Activated naive CD8-positive, alpha-beta T cell treated with anti-CD3 and anti-CD28 coated beads, Interleukin-2, amount 10 ng/mL, durations not matched to agents 7 days and 5 days (primary cell): Measurements from ENCODE around the gene USH2A. TPM values are rescaled to one million over a fixed set of nuclear protein-coding genes. Genes with fewer than 3 reads are reported as not detected.

Experiments
- ATAC-seq: fragments of 150-1000 bp; cut with Tn5 transposase; one replicate; pipeline ENCODE4 v1.10.0; 2021; ENCODE audit warnings: low read depth, moderate library complexity
- POLR2A ChIA-PET: fragments of 350-600 bp; sonication (Branson Sonifier 250); formaldehyde crosslinking; loops from one replicate; lab custom pipeline; 2021; ENCODE audit warnings: antibody characterized with exemption; lab: Charles Lee
- DNase-seq: peaks from one replicate; pipeline ENCODE4 v3.0.0; 2021
- H3K27ac Mint-ChIP-seq: one replicate; pipeline ENCODE4 v1.8.0; 2022; ENCODE audit warnings: mild to moderate bottlenecking, mixed read lengths
- H3K27me3 Mint-ChIP-seq: one replicate; pipeline ENCODE4 v1.8.0; 2022; ENCODE audit warnings: mild to moderate bottlenecking, moderate library complexity, mixed read lengths
- H3K36me3 Mint-ChIP-seq: one replicate; pipeline ENCODE4 v1.8.0; 2021; ENCODE audit warnings: mild to moderate bottlenecking, mixed read lengths
- H3K4me1 Mint-ChIP-seq: one replicate; pipeline ENCODE4 v1.8.0; 2021; ENCODE audit warnings: mixed read lengths
- H3K4me3 Mint-ChIP-seq: one replicate; pipeline ENCODE4 v1.8.0; 2022; ENCODE audit warnings: mild to moderate bottlenecking, moderate library complexity, mixed read lengths
- H3K9me3 Mint-ChIP-seq: one replicate; pipeline ENCODE4 v1.8.0; 2021; ENCODE audit warnings: mixed read lengths
- total RNA-seq, 2 experiments: library from RNA; stranded (reverse); gene quantifications; one replicate each; pipeline ENCODE4 v1.2.3, GENCODE V29; 2021

Gene USH2A
- total RNA-seq, 2 experiments from 2014 or later = not detected

DNA sequence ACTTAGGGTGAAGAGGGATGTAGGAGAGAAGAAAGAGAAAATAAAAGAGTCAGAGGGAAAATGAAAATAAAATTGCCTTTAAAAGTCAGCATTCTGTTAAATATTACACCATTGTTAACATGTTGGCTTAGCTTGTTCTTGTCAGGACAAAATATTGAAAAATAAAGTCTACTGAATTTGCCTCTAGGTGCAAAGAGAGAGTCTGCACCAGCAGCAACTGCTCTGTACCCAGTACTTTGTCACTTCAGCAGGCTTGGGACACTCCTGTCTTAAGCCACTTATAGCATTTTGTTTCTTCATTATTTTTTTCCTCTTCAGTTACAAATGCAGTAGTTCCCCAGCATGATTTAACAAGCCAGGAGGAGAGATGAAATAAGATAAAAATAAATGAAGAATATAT is 11.0 kb upstream of the USH2A start:
- POLR2A ChIA-PET = no interaction called here
- no peaks in the 10 kb centered on the region for H3K27me3 Mint-ChIP-seq
- DNase-seq = no peak
- no peaks in the 10 kb centered on the region for H3K9me3 Mint-ChIP-seq
- no peaks in the 10 kb centered on the region for H3K36me3 Mint-ChIP-seq
- H3K27ac Mint-ChIP-seq = no peak overlapping the region
- no peak for ATAC-seq
- no peak overlapping the region for H3K4me3 Mint-ChIP-seq
- H3K4me1 Mint-ChIP-seq = no peaks in the 10 kb centered on the region

DNA sequence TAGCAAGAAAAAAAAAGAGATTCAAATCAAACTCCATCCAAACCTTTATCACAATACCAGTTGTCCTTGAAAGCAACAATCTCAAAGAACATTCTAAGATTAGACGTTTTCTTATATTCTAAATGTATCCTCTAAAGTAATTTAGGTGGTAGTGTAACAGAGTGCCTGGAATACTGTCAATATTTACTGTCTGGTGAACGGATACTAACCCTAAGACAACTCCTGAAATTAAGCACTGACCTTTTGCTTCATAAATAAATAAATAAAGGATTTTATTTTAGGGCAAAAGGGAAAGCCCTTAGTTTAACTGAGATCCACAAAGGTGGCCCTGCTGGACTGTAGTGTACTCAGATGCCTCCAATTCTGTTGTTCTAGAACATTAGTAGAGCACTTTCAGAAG is 9.9 kb upstream of the USH2A start:
- DNase-seq = no peak
- Mint-ChIP-seq H3K4me1 (no peaks in the 10 kb centered on the region), H3K4me3 (no peak overlapping the region), H3K27ac (no peak overlapping the region), H3K27me3 (no peaks in the 10 kb centered on the region), H3K9me3 (no peaks in the 10 kb centered on the region), H3K36me3 (no peaks in the 10 kb centered on the region)
- POLR2A ChIA-PET = no interaction called here
- ATAC-seq = no peak

DNA sequence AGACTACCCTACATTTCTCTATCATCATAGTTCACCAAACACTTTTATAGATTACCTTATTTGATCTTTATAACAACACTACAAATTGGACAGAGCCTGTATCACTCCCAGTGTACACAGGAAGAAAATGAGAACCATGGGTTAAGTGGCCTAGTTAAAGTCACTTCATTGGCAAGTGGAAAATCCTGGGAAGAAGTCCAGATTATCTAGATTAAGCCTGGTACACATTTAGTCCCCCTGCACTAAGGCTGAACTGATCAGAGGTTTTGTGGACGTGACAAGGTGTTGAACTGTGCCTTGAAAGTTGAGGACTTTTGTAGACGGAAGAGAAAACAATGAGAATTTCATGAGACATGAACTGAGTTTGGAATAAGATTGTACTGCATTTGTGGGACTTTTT is 7.5 kb upstream of the USH2A start:
- POLR2A ChIA-PET = no interaction called here
- no peaks in the 10 kb centered on the region for H3K9me3 Mint-ChIP-seq
- H3K36me3 Mint-ChIP-seq = no peaks in the 10 kb centered on the region
- no peak overlapping the region for H3K4me3 Mint-ChIP-seq
- no peak for DNase-seq
- ATAC-seq = no peak
- no peaks in the 10 kb centered on the region for H3K27me3 Mint-ChIP-seq
- no peaks in the 10 kb centered on the region for H3K4me1 Mint-ChIP-seq
- no peak overlapping the region for H3K27ac Mint-ChIP-seq

DNA sequence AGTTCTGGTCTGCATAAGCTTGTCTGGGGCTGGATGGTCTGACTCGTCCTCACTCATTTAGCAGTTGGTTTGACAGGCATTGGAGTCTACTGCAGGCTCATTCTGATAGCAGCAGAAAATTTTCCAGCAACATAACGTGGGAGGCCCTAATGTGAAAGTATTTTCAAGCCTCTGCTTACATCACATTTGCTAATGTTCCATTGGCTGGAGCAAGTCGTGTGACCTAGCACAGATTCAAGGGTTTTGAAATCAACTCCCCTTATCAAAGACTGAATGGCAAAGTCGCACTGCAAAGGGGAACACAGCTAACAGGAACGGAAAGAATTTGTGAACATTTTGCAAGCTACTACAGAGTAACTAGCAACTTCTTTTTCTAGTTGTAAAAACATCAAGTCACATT is 2.3 kb upstream of the USH2A start:
- Mint-ChIP-seq H3K9me3 (no peaks in the 10 kb centered on the region), H3K27me3 (no peaks in the 10 kb centered on the region), H3K4me1 (no peaks in the 10 kb centered on the region), H3K36me3 (no peaks in the 10 kb centered on the region), H3K27ac (no peak overlapping the region), H3K4me3 (no peak overlapping the region)
- DNase-seq = no peak
- POLR2A ChIA-PET = no interaction called here
- ATAC-seq = no peak

DNA sequence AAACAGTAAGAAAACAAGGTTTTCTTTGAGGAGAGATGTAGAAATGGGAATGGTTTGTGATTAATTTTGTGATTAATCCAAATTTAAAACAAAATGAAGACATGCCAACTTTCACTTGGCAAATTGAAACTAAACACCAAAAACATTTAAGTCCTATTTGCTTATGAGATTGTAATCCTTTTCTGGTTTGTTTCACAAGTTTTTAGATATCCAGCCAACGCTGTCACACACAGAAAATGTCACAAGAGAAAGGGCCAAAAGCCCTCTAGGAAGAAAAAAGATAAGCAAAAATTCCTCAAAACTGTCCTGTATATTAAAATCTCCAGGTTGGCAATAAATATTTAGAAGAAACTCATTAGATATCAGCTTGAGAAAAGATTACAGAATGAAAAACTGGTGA is 2.5 kb downstream of the USH2A start:
- Mint-ChIP-seq H3K27me3 (no peaks in the 10 kb centered on the region), H3K36me3 (no peaks in the 10 kb centered on the region), H3K9me3 (peaks cover 2% of the 10 kb centered on the region), H3K27ac (no peak overlapping the region), H3K4me3 (no peak overlapping the region), H3K4me1 (no peaks in the 10 kb centered on the region)
- no peak for DNase-seq
- POLR2A ChIA-PET = no interaction called here
- no peak for ATAC-seq

DNA sequence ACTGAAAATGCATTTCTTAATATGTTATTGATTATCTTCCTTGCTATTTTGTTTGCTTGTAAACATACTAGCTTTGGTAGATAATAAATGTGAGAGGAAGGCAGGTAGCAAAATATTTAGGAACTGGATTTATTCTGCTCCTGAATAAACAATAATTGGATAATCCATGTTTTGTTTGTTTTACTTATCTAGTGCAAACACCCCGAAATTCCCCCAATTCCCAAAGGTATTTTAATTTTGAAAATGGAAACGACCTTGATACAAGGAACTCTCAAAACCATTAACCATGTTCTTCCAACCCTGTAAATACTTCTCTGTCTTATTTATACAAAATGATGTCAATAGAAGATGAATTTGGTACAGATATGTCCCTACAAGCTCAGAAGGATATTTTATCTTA is 3.0 kb downstream of the USH2A start:
- no peaks in the 10 kb centered on the region for H3K27me3 Mint-ChIP-seq
- H3K4me1 Mint-ChIP-seq = no peaks in the 10 kb centered on the region
- POLR2A ChIA-PET = no interaction called here
- no peak overlapping the region for H3K27ac Mint-ChIP-seq
- ATAC-seq = no peak
- no peak for DNase-seq
- peaks cover 2% of the 10 kb centered on the region for H3K9me3 Mint-ChIP-seq
- no peaks in the 10 kb centered on the region for H3K36me3 Mint-ChIP-seq
- H3K4me3 Mint-ChIP-seq = no peak overlapping the region

DNA sequence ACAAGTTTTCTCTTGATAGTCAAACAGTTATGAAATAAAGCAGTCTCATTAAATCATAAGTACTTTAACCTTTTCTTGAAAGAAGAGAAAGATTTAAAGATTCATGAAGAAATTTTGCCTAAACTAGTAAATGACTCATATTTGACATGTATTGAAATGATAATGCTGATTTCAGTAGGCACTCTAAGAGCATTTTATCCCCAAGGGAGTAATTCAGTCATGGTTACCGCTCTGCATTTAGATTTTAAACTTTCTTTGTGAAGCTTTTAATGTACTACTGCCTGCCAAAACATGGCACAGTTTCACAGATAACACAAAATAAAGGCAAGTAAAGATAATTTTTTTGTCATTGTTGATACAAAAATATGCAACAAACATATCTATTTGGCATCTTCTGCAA is 6.8 kb downstream of the USH2A start:
- POLR2A ChIA-PET = no interaction called here
- peaks cover 2% of the 10 kb centered on the region for H3K9me3 Mint-ChIP-seq
- H3K36me3 Mint-ChIP-seq = no peaks in the 10 kb centered on the region
- H3K27ac Mint-ChIP-seq = no peak overlapping the region
- DNase-seq (no peak), ATAC-seq (no peak)
- H3K4me1 Mint-ChIP-seq = no peaks in the 10 kb centered on the region
- no peak overlapping the region for H3K4me3 Mint-ChIP-seq
- H3K27me3 Mint-ChIP-seq = no peaks in the 10 kb centered on the region

DNA sequence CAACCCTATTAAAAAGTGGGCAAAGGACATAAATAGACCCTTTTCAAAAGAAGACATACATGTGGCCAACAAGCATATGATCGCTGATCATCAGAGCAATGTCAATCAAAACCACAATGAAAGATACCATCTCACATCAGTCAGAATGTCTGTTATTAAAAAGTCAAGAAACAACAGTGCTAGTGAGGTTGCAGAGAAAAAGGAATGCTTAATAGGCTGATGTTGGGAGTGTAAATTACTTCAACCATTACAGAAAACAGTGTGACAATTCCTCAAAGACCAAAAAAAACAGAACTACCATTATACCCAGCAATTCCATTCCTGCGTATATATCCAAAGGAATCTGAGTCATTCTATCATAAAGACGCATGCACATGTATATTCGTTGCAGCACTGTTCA is 13.2 kb downstream of the USH2A start:
- H3K9me3 Mint-ChIP-seq = no peaks in the 10 kb centered on the region
- ATAC-seq = no peak
- POLR2A ChIA-PET = no interaction called here

DNA sequence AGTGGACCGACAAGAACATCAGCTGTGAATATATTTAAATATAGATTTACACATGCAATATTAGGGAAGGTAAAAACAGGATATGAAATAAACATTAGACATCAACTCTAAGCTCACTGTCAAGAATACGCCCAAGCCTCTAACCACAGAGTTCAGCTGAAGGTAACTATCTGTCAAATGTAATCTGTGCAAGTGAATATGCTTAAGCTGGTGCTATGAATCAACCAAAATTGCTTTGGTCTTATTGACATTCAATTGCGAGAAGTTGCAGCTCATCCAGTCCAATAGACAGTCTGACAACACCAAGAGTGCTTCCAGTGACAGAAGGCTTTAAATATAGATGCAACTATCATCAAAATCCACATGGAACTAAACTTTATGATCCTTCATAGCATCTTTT is 32.3 kb downstream of the USH2A start:
- H3K4me1 Mint-ChIP-seq = no peaks in the 10 kb centered on the region
- no peak overlapping the region for H3K4me3 Mint-ChIP-seq
- POLR2A ChIA-PET = no interaction called here
- no peak for ATAC-seq
- no peaks in the 10 kb centered on the region for H3K36me3 Mint-ChIP-seq
- DNase-seq = no peak
- H3K27me3 Mint-ChIP-seq = no peaks in the 10 kb centered on the region
- H3K9me3 Mint-ChIP-seq = peaks cover 4% of the 10 kb centered on the region
- no peak overlapping the region for H3K27ac Mint-ChIP-seq

More for the DNA sequence above, 13.2 kb downstream of the USH2A start:
- Mint-ChIP-seq H3K36me3 (no peaks in the 10 kb centered on the region), H3K27ac (no peak overlapping the region), H3K4me1 (no peaks in the 10 kb centered on the region), H3K27me3 (no peaks in the 10 kb centered on the region), H3K4me3 (no peak overlapping the region)
- DNase-seq = no peak

DNA sequence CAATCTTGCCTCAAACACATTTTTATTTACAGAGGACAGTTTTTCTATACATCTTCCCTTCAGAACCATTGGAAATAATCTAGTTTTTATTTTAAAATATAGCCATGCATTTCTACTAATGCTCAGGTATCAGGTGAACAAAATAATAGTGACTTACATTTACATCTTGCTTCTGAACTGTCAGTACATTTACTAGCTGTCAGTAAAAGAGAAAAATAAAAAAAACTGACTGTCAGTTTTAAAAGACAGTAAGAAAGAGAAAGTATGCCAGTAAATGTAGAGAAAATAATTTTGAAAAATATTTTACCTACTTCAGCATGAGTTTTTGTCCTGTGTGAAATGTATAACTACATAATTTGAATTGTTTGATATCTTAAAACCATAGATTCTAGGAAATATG is 33.5 kb downstream of the USH2A start:
- ATAC-seq = no peak
- Mint-ChIP-seq H3K27ac (no peak overlapping the region), H3K9me3 (no peaks in the 10 kb centered on the region)

DNA sequence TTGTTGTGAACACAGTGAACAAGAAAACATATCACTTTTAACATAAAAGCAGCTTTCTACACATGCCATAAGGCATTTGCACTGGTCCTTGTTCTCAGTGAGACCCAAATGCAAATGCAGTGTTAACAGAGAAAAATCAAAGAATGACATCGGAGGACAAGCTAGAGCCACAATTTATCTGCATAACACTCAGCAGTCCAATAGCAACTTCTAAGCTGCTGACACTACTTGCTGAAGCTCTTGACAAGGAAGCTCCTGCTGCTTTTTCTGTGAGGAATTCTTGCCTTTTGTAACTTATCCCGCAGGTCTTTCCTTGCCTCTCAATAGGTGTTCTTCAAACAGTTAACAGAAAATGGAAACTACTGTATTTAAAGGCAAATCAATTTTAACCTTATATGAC is 34.7 kb downstream of the USH2A start:
- DNase-seq (no peak), ATAC-seq (no peak)
- no peak overlapping the region for H3K4me3 Mint-ChIP-seq
- H3K4me1 Mint-ChIP-seq = no peaks in the 10 kb centered on the region
- no peak overlapping the region for H3K27ac Mint-ChIP-seq
- POLR2A ChIA-PET = no interaction called here
- no peaks in the 10 kb centered on the region for H3K27me3 Mint-ChIP-seq
- no peaks in the 10 kb centered on the region for H3K9me3 Mint-ChIP-seq
- no peaks in the 10 kb centered on the region for H3K36me3 Mint-ChIP-seq

More for the DNA sequence above, 33.5 kb downstream of the USH2A start:
- Mint-ChIP-seq H3K4me1 (no peaks in the 10 kb centered on the region), H3K36me3 (no peaks in the 10 kb centered on the region), H3K4me3 (no peak overlapping the region), H3K27me3 (no peaks in the 10 kb centered on the region)
- POLR2A ChIA-PET = no interaction called here
- no peak for DNase-seq

DNA sequence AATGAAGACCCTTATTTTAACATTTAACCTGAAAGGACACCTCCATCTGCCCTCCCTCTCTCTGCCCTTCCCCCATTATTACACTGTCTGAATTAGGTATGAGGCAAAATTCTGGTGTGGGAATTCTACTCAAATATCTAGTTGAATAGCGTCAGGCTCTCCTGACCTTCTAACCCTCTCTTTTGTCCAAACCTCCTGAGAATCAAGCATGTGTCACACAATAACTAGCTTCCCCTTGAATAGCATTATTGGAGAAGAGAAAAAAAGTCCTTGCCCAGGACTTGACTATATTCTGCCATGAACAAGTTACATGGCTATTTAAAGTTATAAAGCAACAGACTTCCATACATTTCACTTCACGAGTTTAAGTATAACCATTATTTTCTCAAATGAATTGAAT is 35.5 kb downstream of the USH2A start:
- H3K9me3 Mint-ChIP-seq = no peaks in the 10 kb centered on the region
- no peak overlapping the region for H3K27ac Mint-ChIP-seq
- ATAC-seq (no peak), DNase-seq (no peak)
- H3K4me1 Mint-ChIP-seq = no peaks in the 10 kb centered on the region
- H3K27me3 Mint-ChIP-seq = no peaks in the 10 kb centered on the region
- no peak overlapping the region for H3K4me3 Mint-ChIP-seq
- POLR2A ChIA-PET = no interaction called here
- no peaks in the 10 kb centered on the region for H3K36me3 Mint-ChIP-seq

DNA sequence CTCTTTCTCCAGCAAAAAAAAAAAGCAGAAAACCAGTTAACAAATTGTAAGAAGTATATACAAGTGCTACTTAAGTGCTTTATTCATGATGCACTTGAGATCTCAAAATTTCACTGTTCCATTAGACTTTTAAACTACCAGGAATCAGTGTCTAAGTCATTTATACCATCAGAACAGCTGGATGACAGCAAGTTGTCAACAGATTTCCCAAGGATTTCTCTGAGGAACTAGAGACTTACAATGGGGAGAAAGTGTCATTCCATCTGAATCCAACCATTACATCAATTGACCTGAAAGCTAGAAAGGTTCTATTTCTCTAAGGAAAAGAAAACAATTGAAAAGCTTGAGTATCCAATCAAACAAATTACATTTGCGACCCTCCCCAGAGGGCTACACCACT is 43.8 kb downstream of the USH2A start:
- Mint-ChIP-seq H3K4me1 (no peaks in the 10 kb centered on the region), H3K36me3 (no peaks in the 10 kb centered on the region), H3K4me3 (no peak overlapping the region), H3K27ac (no peak overlapping the region), H3K9me3 (peaks cover 1% of the 10 kb centered on the region), H3K27me3 (no peaks in the 10 kb centered on the region)
- DNase-seq = no peak
- POLR2A ChIA-PET = no interaction called here
- ATAC-seq = no peak

DNA sequence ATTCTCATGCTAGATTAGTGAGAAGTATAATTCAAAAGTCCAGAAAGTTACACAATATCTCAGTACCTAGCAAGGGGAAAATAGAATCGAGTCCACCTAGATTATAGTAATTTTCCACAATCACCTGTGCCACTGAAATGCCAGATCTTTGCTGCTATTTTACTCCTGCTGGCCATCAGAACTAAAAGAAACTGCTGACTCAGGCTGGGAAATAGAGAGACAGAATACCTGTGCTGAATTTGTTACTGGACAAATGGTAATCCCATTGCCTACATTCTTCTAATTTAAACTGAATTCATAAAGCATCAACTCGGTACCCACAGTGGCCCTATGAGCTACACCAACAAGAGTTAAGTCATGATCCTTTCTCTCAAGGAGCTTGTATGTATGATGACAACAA is 55.0 kb downstream of the USH2A start:
- POLR2A ChIA-PET = no interaction called here
- peaks cover 4% of the 10 kb centered on the region for H3K9me3 Mint-ChIP-seq

DNA sequence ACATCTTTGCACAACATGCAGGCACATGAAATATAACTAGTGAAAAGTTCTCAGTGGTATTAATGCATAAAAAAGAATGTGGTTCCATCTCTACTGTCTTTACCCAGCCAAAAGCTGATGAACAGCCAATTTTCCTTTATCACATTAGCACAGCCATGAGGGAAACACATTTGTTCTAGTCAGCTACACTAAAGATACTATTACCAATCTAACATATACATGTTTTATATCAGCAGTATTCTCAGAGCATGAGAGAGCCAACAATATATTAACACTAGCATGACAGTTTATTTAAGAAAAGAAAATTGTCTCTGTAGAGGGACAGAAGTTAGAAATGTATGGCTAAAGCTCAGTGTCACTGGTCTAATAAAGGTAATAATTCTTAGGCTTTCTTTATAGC is 56.3 kb downstream of the USH2A start:
- peaks cover 2% of the 10 kb centered on the region for H3K9me3 Mint-ChIP-seq
- POLR2A ChIA-PET = no interaction called here
- DNase-seq (no peak), ATAC-seq (no peak)
- H3K27me3 Mint-ChIP-seq = no peaks in the 10 kb centered on the region
- H3K36me3 Mint-ChIP-seq = no peaks in the 10 kb centered on the region
- no peak overlapping the region for H3K27ac Mint-ChIP-seq
- H3K4me3 Mint-ChIP-seq = no peak overlapping the region
- H3K4me1 Mint-ChIP-seq = no peaks in the 10 kb centered on the region

More for the DNA sequence above, 55.0 kb downstream of the USH2A start:
- ATAC-seq (no peak), DNase-seq (no peak)
- Mint-ChIP-seq H3K36me3 (no peaks in the 10 kb centered on the region), H3K4me3 (no peak overlapping the region), H3K27ac (no peak overlapping the region), H3K27me3 (no peaks in the 10 kb centered on the region), H3K4me1 (no peaks in the 10 kb centered on the region)
